ENCODE data around the gene LRRC17.
A peak's percentile ranks its signal among the peaks of the same experiment; 100 is the strongest.

LRRC17 gene

GRCh38 chr7:102978284-102978683 lies 65.5 kb downstream of the LRRC17 start:
- no peak for DNase-seq
- Mint-ChIP-seq H3K9me3 (no peaks in the 10 kb centered on the region), H3K27me3 (no peaks in the 10 kb centered on the region), H3K27ac (no peak overlapping the region), H3K36me3 (ENCODE audit: low read depth) (no peaks in the 10 kb centered on the region), H3K4me1 (ENCODE audit: low read depth) (no peaks in the 10 kb centered on the region), H3K4me3 (no peak overlapping the region)

DNA sequence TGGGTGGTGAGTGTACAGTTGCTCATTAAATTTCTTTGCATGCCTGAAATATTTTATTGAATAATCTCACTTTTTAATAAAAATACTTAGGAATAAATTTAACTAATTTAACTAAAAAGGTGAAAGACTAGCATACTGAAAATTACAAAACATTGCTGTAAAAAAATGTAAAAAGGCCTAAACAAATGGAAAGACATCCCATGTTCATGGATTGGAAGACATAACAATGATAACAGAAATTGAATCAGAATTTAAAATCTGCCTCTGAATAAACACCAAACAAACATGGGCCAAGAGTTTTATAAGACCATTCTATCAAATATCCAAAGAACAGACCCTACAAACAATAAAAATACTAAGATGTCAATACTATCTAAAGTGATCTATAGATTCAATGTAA lies 66.9 kb downstream of the LRRC17 start:
- Mint-ChIP-seq H3K4me3 (no peak overlapping the region), H3K27me3 (no peaks in the 10 kb centered on the region), H3K27ac (no peak overlapping the region), H3K9me3 (no peaks in the 10 kb centered on the region), H3K36me3 (ENCODE audit: low read depth) (no peaks in the 10 kb centered on the region), H3K4me1 (ENCODE audit: low read depth) (no peaks in the 10 kb centered on the region)
- DNase-seq = no peak

- no peaks in the 10 kb centered on the region for H3K9me3 Mint-ChIP-seq
- DNase-seq = no peak
- H3K4me3 Mint-ChIP-seq = no peak overlapping the region
- H3K27me3 Mint-ChIP-seq = no peaks in the 10 kb centered on the region
- no peaks in the 10 kb centered on the region for H3K4me1 Mint-ChIP-seq (ENCODE audit: low read depth)
- H3K36me3 Mint-ChIP-seq (ENCODE audit: low read depth) = no peaks in the 10 kb centered on the region
- no peak overlapping the region for H3K27ac Mint-ChIP-seq
These were observed 68.7 kb downstream of the LRRC17 start for GRCh38 chr7:102981451-102981850.

DNA sequence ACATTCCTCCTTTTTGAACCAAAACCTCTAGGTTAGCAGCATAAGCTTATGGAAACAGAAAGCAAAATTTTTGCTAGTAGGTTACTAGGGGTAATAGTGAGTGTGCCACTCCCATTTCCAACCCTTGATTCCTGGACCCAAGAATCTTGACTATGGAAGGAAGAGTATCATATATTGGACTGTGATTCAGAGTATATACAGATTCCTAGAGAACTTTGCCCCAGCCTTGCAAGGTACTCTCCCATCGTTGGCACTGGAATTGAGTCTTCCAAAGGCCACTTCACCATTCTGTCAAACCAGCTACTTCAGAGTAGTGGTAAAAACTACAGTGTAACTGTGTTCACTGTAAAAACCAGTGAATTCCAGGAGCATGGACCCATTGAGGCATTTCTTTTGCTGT lies 69.4 kb downstream of the LRRC17 start:
- H3K4me3 Mint-ChIP-seq = no peak overlapping the region
- DNase-seq = no peak
- no peaks in the 10 kb centered on the region for H3K4me1 Mint-ChIP-seq (ENCODE audit: low read depth)
- no peaks in the 10 kb centered on the region for H3K36me3 Mint-ChIP-seq (ENCODE audit: low read depth)
- H3K27me3 Mint-ChIP-seq = no peaks in the 10 kb centered on the region
- no peaks in the 10 kb centered on the region for H3K9me3 Mint-ChIP-seq
- no peak overlapping the region for H3K27ac Mint-ChIP-seq

GRCh38 chr7:102983602-102984001 lies 70.8 kb downstream of the LRRC17 start:
- H3K36me3 Mint-ChIP-seq (ENCODE audit: low read depth) = no peaks in the 10 kb centered on the region
- no peak overlapping the region for H3K4me3 Mint-ChIP-seq
- H3K27me3 Mint-ChIP-seq = no peaks in the 10 kb centered on the region
- H3K4me1 Mint-ChIP-seq (ENCODE audit: low read depth) = no peaks in the 10 kb centered on the region
- no peak overlapping the region for H3K27ac Mint-ChIP-seq
- no peaks in the 10 kb centered on the region for H3K9me3 Mint-ChIP-seq
- no peak for DNase-seq

DNA sequence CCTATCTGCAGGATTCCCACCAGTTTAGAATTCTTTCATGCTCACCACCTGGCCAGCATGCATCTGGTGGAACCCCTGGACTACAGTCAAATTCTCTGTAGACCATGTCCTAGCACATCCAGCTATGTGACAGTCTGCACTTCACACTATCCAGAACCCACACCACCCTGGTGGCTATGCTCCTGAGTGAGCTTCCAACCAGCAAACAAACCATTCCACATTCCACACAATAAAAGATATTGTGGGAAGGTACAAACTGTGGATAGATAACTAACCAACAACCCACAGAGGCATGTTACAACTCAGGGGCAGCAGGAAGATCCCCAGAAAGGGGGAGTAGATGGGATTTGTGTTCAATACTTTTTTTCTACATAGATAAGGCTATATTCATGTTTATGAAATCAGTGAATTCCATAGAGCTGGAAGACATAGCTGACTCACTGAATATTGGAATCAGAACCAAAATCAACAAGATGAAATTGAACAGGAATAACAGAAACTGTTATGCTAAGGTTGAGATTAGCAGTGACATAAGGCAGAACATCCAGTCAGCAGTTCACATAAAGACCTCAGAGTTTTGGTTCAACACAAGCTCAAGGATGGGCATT lies 72.5 kb downstream of the LRRC17 start:
- Mint-ChIP-seq H3K36me3 (ENCODE audit: low read depth) (no peaks in the 10 kb centered on the region), H3K27me3 (no peaks in the 10 kb centered on the region), H3K4me3 (no peak overlapping the region), H3K9me3 (no peaks in the 10 kb centered on the region), H3K27ac (no peak overlapping the region), H3K4me1 (ENCODE audit: low read depth) (no peaks in the 10 kb centered on the region)
- DNase-seq = no peak

- no peaks in the 10 kb centered on the region for H3K27me3 Mint-ChIP-seq
These were observed 75.3 kb downstream of the LRRC17 start for GRCh38 chr7:102988088-102988487.

DNA sequence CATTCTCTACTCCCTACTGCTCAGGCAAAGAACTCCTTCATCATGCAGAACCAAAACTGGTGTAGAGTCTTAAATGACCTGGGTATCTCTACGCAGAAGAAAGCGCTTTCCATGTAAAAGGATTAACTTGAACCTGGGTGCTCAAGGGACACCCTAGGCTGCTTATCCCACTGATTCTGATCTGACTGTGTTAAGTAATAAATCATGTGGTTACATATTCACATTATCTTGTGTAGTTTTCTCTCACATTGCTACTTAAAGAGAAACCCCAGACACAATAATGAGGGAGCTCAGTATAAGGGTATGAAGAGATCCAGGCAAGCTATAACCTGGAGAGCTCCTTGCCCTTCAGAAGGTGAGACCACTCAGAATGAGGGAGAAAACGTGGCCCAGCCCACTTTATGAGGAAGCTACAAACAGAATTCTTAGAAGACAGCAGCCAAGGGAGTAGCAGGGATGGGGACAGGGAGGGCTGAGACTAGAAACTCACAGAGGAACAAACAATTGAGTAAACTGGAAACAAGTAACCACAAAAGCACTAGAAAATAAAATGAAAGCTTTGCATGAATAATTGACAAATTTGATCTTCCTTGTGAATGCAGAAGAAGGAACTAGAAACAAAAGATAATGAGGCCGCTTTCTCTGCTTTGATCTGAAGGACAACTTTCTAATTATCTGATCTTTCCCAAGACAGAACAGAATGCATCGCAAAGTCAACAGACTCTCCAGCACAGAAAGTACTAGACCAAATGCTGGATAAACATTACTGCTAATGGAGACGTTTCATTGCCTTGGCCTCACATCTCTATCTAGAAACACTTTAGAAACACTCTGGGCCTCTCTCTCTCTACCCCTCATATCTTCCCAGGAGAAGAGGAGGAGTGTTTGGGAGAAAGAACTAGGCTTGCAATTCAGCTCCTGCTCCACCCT lies 76.1 kb downstream of the LRRC17 start:
- Mint-ChIP-seq H3K27ac (no peak overlapping the region), H3K36me3 (ENCODE audit: low read depth) (no peaks in the 10 kb centered on the region), H3K4me1 (ENCODE audit: low read depth) (peaks cover 4% of the 10 kb centered on the region), H3K27me3 (no peaks in the 10 kb centered on the region), H3K4me3 (no peak overlapping the region), H3K9me3 (no peaks in the 10 kb centered on the region)
- no peak for DNase-seq

More at GRCh38 chr7:102988088-102988487, 75.3 kb downstream of the LRRC17 start:
- H3K27ac Mint-ChIP-seq = no peak overlapping the region
- H3K4me1 Mint-ChIP-seq (ENCODE audit: low read depth) = peaks cover 2% of the 10 kb centered on the region
- DNase-seq = no peak
- no peaks in the 10 kb centered on the region for H3K36me3 Mint-ChIP-seq (ENCODE audit: low read depth)
- no peaks in the 10 kb centered on the region for H3K9me3 Mint-ChIP-seq
- H3K4me3 Mint-ChIP-seq = no peak overlapping the region

- no peak overlapping the region for H3K27ac Mint-ChIP-seq
- no peaks in the 10 kb centered on the region for H3K9me3 Mint-ChIP-seq
- H3K4me1 Mint-ChIP-seq (ENCODE audit: low read depth) = peaks cover 4% of the 10 kb centered on the region
- H3K36me3 Mint-ChIP-seq (ENCODE audit: low read depth) = no peaks in the 10 kb centered on the region
- H3K4me3 Mint-ChIP-seq = no peak overlapping the region
- no peak for DNase-seq
- no peaks in the 10 kb centered on the region for H3K27me3 Mint-ChIP-seq
These were observed 77.8 kb downstream of the LRRC17 start for GRCh38 chr7:102990642-102991041.

- Mint-ChIP-seq H3K4me1 (ENCODE audit: low read depth) (peaks cover 4% of the 10 kb centered on the region), H3K27me3 (no peaks in the 10 kb centered on the region)
These were observed 78.3 kb downstream of the LRRC17 start for GRCh38 chr7:102991077-102991539.

DNA sequence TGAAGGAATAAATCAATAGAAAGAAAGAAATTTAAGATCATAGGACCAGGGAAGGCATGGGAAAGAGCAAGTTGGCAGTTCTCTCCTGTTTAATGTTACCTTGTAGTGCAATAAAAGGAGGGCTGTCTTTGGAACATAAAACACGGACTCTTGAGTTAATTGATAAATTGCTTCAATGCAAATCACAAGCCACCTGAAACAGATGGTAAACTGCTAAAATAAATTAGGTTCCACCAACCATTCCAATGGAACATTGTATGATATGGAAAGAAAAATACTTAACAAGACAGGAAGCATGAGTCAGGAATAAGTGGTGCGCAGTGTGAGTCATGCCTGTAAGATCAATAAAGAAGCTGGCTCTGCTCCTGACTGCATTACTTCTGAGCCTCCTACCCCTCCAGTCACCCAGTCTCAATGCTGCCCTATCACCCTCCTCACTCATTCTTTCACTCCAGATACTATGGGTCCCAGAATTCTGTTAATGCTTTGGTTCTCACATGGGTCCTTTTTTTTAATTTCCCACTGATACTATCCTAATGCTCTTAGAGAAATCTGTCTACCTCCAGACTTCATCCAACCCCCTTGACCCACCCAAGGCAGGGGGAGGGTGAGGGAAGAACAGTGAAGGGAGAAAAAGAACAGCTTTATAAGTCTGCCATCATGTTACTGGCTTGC lies 78.9 kb downstream of the LRRC17 start:
- Mint-ChIP-seq H3K27me3 (no peaks in the 10 kb centered on the region), H3K36me3 (ENCODE audit: low read depth) (no peaks in the 10 kb centered on the region), H3K4me1 (ENCODE audit: low read depth) (peaks cover 4% of the 10 kb centered on the region), H3K4me3 (no peak overlapping the region), H3K9me3 (no peaks in the 10 kb centered on the region), H3K27ac (peak overlapping the region; percentile 45)
- DNase-seq = no peak

More at GRCh38 chr7:102991077-102991539, 78.3 kb downstream of the LRRC17 start:
- no peak overlapping the region for H3K27ac Mint-ChIP-seq
- DNase-seq = no peak
- H3K9me3 Mint-ChIP-seq = no peaks in the 10 kb centered on the region
- no peak overlapping the region for H3K4me3 Mint-ChIP-seq
- no peaks in the 10 kb centered on the region for H3K36me3 Mint-ChIP-seq (ENCODE audit: low read depth)

GRCh38 chr7:102992509-102992937 lies 79.7 kb downstream of the LRRC17 start:
- no peaks in the 10 kb centered on the region for H3K27me3 Mint-ChIP-seq
- no peaks in the 10 kb centered on the region for H3K36me3 Mint-ChIP-seq (ENCODE audit: low read depth)
- H3K4me1 Mint-ChIP-seq (ENCODE audit: low read depth) = peaks cover 4% of the 10 kb centered on the region

GRCh38 chr7:102992938-102993717 lies 80.3 kb downstream of the LRRC17 start:
- no peak for DNase-seq
- H3K27ac Mint-ChIP-seq = no peak overlapping the region
- no peaks in the 10 kb centered on the region for H3K27me3 Mint-ChIP-seq
- no peaks in the 10 kb centered on the region for H3K9me3 Mint-ChIP-seq
- no peaks in the 10 kb centered on the region for H3K36me3 Mint-ChIP-seq (ENCODE audit: low read depth)
- peaks cover 4% of the 10 kb centered on the region for H3K4me1 Mint-ChIP-seq (ENCODE audit: low read depth)
- H3K4me3 Mint-ChIP-seq = no peak overlapping the region

More at GRCh38 chr7:102992509-102992937, 79.7 kb downstream of the LRRC17 start:
- Mint-ChIP-seq H3K9me3 (no peaks in the 10 kb centered on the region), H3K4me3 (no peak overlapping the region), H3K27ac (no peak overlapping the region)
- DNase-seq = no peak

DNA sequence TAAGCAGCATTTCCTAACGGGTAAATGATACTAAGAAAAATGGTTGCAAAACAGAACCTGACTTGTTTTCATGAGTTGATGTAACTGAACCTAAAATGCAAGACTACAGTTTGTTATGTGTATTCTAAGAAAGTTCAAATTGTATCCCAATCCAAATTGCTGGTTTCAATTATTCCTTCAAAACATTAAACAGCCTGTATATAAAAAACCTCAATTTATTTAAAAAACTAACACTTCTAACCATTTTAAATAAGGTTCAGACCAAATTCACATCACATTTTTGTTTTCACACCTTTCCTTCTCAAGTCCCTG lies 80.9 kb downstream of the LRRC17 start:
- no peak overlapping the region for H3K4me3 Mint-ChIP-seq
- no peaks in the 10 kb centered on the region for H3K36me3 Mint-ChIP-seq (ENCODE audit: low read depth)
- H3K4me1 Mint-ChIP-seq (ENCODE audit: low read depth) = peaks cover 4% of the 10 kb centered on the region

More for the DNA sequence above, 80.9 kb downstream of the LRRC17 start:
- Mint-ChIP-seq H3K27me3 (no peaks in the 10 kb centered on the region), H3K27ac (no peak overlapping the region), H3K9me3 (no peaks in the 10 kb centered on the region)
- DNase-seq = no peak
